IMR-90 (cell line): ENCODE results near the gene TALDO1. TPM values are rescaled to one million over a fixed set of nuclear protein-coding genes. Genes with fewer than 3 reads are reported as not detected.

Experiments used
- ATAC-seq: fragments of 200-7000 bp; cut with Tn5 transposase; 2 replicates; pipeline ENCODE4 v1.9.1; 2020; ENCODE audit warnings: low read depth, mild to moderate bottlenecking, moderate library complexity
- BruUV-seq: library from RNA; stranded (reverse); fragments of 400-500 nt; replicated peaks from 2 replicates; lab custom pipeline; 2021; lab: Mats Ljungman, UMichigan
- CTCF ChIA-PET: fragments of 300-600 bp; formaldehyde crosslinking; extraction: SDS; loops from one replicate; lab custom pipeline; 2021; ENCODE audit warnings: antibody characterized with exemption; lab: Yijun Ruan, JAX
- POLR2A ChIA-PET: fragments of 300-600 bp; sonication (Branson Sonifier 250); formaldehyde crosslinking; loops from one replicate; lab custom pipeline; 2022; ENCODE audit warnings: antibody characterized with exemption; ENCODE audit not compliant: unreplicated experiment; lab: Charles Lee
- DNase-seq: peaks from one replicate; pipeline ENCODE4 v3.0.0; 2013
- H2AFZ ChIP-seq: replicated peaks from 2 replicates; pipeline ENCODE3; 2013; ENCODE audit warnings: low read length, mild to moderate bottlenecking; ENCODE audit not compliant: poor library complexity
- H2AK5ac ChIP-seq: 2 replicates; pipeline ENCODE4 v1.6.1; 2013; ENCODE audit warnings: low read depth, low read length, inconsistent platforms
- H2AK9ac ChIP-seq: replicated peaks from 2 replicates; pipeline ENCODE3; 2013; ENCODE audit warnings: mild to moderate bottlenecking, low read depth, low read length, moderate library complexity; ENCODE audit not compliant: poor library complexity
- H2BK120ac ChIP-seq: 2 replicates; pipeline ENCODE4 v1.6.1; 2013; ENCODE audit warnings: low read depth, low read length, inconsistent platforms
- H2BK15ac ChIP-seq: 3 replicates; pipeline ENCODE4 v1.6.1; 2013; ENCODE audit warnings: low read depth, low read length, inconsistent platforms
- H2BK20ac ChIP-seq: 2 replicates; pipeline ENCODE4 v1.6.1; 2013; ENCODE audit warnings: low read depth, mild to moderate bottlenecking, inconsistent platforms, low read length, moderate library complexity
- H2BK5ac ChIP-seq: 2 replicates; pipeline ENCODE4 v1.6.1; 2013; ENCODE audit warnings: mild to moderate bottlenecking, low read depth, low read length, inconsistent platforms; ENCODE audit not compliant: poor library complexity, severe bottlenecking
- H3K14ac ChIP-seq: replicated peaks from 2 replicates; pipeline ENCODE4 v1.6.1; 2013; ENCODE audit warnings: low read depth, low read length, inconsistent platforms
- H3K18ac ChIP-seq: 2 replicates; pipeline ENCODE4 v1.6.1; 2013; ENCODE audit warnings: low read depth, low read length, control low read depth
- H3K23ac ChIP-seq: 2 replicates; pipeline ENCODE4 v1.6.1; 2013; ENCODE audit warnings: low read depth, low read length, inconsistent platforms
- H3K27ac ChIP-seq: 2 replicates; pipeline ENCODE4 v1.5.1; 2013; ENCODE audit warnings: mild to moderate bottlenecking, control low read depth, low read length; ENCODE audit not compliant: insufficient read depth
- H3K27me3 ChIP-seq: 2 replicates; pipeline ENCODE4 v1.6.1; 2013; ENCODE audit warnings: low read length; ENCODE audit not compliant: control insufficient read depth, insufficient read depth
- H3K36me3 ChIP-seq: 2 replicates; pipeline ENCODE4 v1.6.1; 2013; ENCODE audit warnings: low read length, mixed read lengths; ENCODE audit not compliant: control insufficient read depth, insufficient read depth
- H3K4ac ChIP-seq: 2 replicates; pipeline ENCODE4 v1.6.1; 2013; ENCODE audit warnings: low read depth, low read length, inconsistent platforms
- H3K4me1 ChIP-seq: 2 replicates; pipeline ENCODE4 v1.6.1; 2013; ENCODE audit warnings: low read length, mixed read lengths; ENCODE audit not compliant: control insufficient read depth, insufficient read depth
- H3K4me2 ChIP-seq: 2 replicates; pipeline ENCODE4 v1.6.1; 2013; ENCODE audit warnings: low read depth, mild to moderate bottlenecking, control low read depth, low read length, moderate library complexity
- H3K4me3 ChIP-seq: 2 replicates; pipeline ENCODE4 v1.5.1; 2013; ENCODE audit warnings: low read depth, mild to moderate bottlenecking, control low read depth, low read length, moderate library complexity; ENCODE audit not compliant: insufficient read depth
- H3K56ac ChIP-seq: 2 replicates; pipeline ENCODE4 v1.6.1; 2013; ENCODE audit warnings: low read length, inconsistent platforms; ENCODE audit not compliant: insufficient read depth; ENCODE audit errors: extremely low read depth
- H3K79me1 ChIP-seq, 2 experiments: 2 replicates each; pipeline ENCODE4 v1.6.1; 2013; ENCODE audit warnings: low read length in 2 of 2, inconsistent platforms in 1 of 2, low read depth in 1 of 2
- H3K9ac ChIP-seq: 2 replicates; pipeline ENCODE4 v1.6.1; 2013; ENCODE audit warnings: low read depth, low read length, control low read depth
- H3K9me1 ChIP-seq: 2 replicates; pipeline ENCODE4 v1.6.1; 2013; ENCODE audit warnings: low read length, inconsistent platforms; ENCODE audit not compliant: insufficient read depth
- H3K9me3 ChIP-seq: 2 replicates; pipeline ENCODE4 v1.6.1; 2013; ENCODE audit warnings: low read length; ENCODE audit not compliant: control insufficient read depth, insufficient read depth
- H4K20me1 ChIP-seq: 2 replicates; pipeline ENCODE4 v1.6.1; 2013; ENCODE audit warnings: low read length, inconsistent platforms; ENCODE audit not compliant: insufficient read depth
- H4K5ac ChIP-seq: 2 replicates; pipeline ENCODE4 v1.6.1; 2013; ENCODE audit warnings: mild to moderate bottlenecking, low read depth, low read length, control low read depth
- H4K8ac ChIP-seq, 2 experiments: 2 replicates each; pipeline ENCODE4 v1.6.1; 2013; ENCODE audit warnings: low read depth in 2 of 2, low read length in 2 of 2, control low read depth in 1 of 2, inconsistent platforms in 1 of 2
- H4K91ac ChIP-seq: 2 replicates; pipeline ENCODE4 v1.6.1; 2013; ENCODE audit warnings: low read depth, low read length, inconsistent platforms; ENCODE audit not compliant: insufficient read depth
- BHLHE40 ChIP-seq: fragments of 150-350 bp; IDR thresholded peaks from 2 replicates; pipeline ENCODE4 v1.6.1; 2016; ENCODE audit warnings: mild to moderate bottlenecking, low read depth, low read length
- CEBPB ChIP-seq: IDR thresholded peaks from 2 replicates; pipeline ENCODE4 v1.6.1; 2012; ENCODE audit warnings: low read depth, low read length, improper control_type of control experiment
- CHD1 ChIP-seq: IDR thresholded peaks from 2 replicates; pipeline ENCODE4 v1.6.1; 2012; ENCODE audit warnings: low read depth, low read length, improper control_type of control experiment
- CTCF ChIP-seq: conservative IDR thresholded peaks from 2 replicates; pipeline ENCODE4 v1.5.1; 2012; ENCODE audit warnings: mild to moderate bottlenecking, low read depth, low read length, improper control_type of control experiment
- ELK1 ChIP-seq: fragments of 150-350 bp; IDR thresholded peaks from 2 replicates; pipeline ENCODE4 v1.6.1; 2016; ENCODE audit warnings: low read depth, mild to moderate bottlenecking, low read length, moderate library complexity, borderline replicate concordance
- FOS ChIP-seq: fragments of 150-350 bp; IDR thresholded peaks from 2 replicates; pipeline ENCODE4 v1.6.1; 2016; ENCODE audit warnings: low read depth, low read length
- MAFK ChIP-seq: IDR thresholded peaks from 2 replicates; pipeline ENCODE4 v1.6.1; 2012; ENCODE audit warnings: low read depth, low read length, improper control_type of control experiment
- MXI1 ChIP-seq: IDR thresholded peaks from 2 replicates; pipeline ENCODE4 v1.6.1; 2012; ENCODE audit warnings: low read depth, mild to moderate bottlenecking, low read length, moderate library complexity, borderline replicate concordance
- POLR2A ChIP-seq: IDR thresholded peaks from 2 replicates; pipeline ENCODE4 v1.6.1; 2012; ENCODE audit warnings: mild to moderate bottlenecking, low read depth, low read length
- RAD21 ChIP-seq: IDR thresholded peaks from 2 replicates; pipeline ENCODE4 v1.6.1; 2012; ENCODE audit warnings: low read length, improper control_type of control experiment
- RCOR1 ChIP-seq: IDR thresholded peaks from 2 replicates; pipeline ENCODE4 v1.6.1; 2012; ENCODE audit warnings: mild to moderate bottlenecking, low read length, improper control_type of control experiment; ENCODE audit not compliant: insufficient replicate concordance
- RFX5 ChIP-seq: IDR thresholded peaks from 2 replicates; pipeline ENCODE4 v1.8.0; 2012; ENCODE audit warnings: low read depth, mild to moderate bottlenecking, low read length, moderate library complexity
- SMC3 ChIP-seq: fragments of 150-350 bp; IDR thresholded peaks from 2 replicates; pipeline ENCODE4 v1.6.1; 2016; ENCODE audit warnings: low read depth, mild to moderate bottlenecking, antibody characterized with exemption, low read length, moderate library complexity
- USF2 ChIP-seq: fragments of 150-350 bp; IDR thresholded peaks from 2 replicates; pipeline ENCODE4 v1.6.1; 2017; ENCODE audit warnings: mild to moderate bottlenecking, antibody characterized with exemption, low read length, low read depth
- WGBS, 2 experiments: methylation state at CpG; one replicate each; pipeline versions ENCODE4 v1.1.5 to v1.1.7; 2013; ENCODE audit warnings: missing lambda C conversion rate in 2 of 2; ENCODE audit not compliant: insufficient read length in 1 of 2; ENCODE audit errors: extremely low coverage in 2 of 2; 5-methylcytosine and 5-hydroxymethylcytosine counted together
- dilution Hi-C: fragments of 300-500 bp; cut with HindIII; formaldehyde crosslinking; loops from one replicate; pipeline ENCODE4 v1.14.3; 2018; ENCODE audit warnings: low sequenced_read_pairs; ENCODE audit not compliant: unreplicated experiment
- in situ Hi-C: fragments of 300-500 bp; cut with MboI; formaldehyde crosslinking; loops from 3 replicates; pipeline ENCODE4 v1.14.3; 2019; ENCODE audit warnings: low sequenced_read_pairs, inconsistent platforms, mixed read lengths
- intact Hi-C: fragments of 100-400 bp; cut with micrococcal nuclease; formaldehyde crosslinking; loops from 2 replicates; pipeline ENCODE4 v1.10.0; 2022
- polyA plus RNA-seq, 3 experiments: library from polyadenylated mRNA; depleted of rRNA; stranded (reverse); fragments of >200 nt; gene quantifications; 2 replicates each; pipeline ENCODE4 v1.2.3, GENCODE V29; 2012; ENCODE audit warnings: low replicate concordance in 1 of 3
- total RNA-seq: library from RNA; depleted of rRNA; stranded (reverse); fragments of >200 nt; gene quantifications from 2 replicates; pipeline ENCODE4 v1.2.3, GENCODE V29; 2012

The TALDO1 gene
- total and polyA plus RNA-seq, 2 of the 4 experiments (the other 2 are of a cell fraction) = 147 to 210 TPM

- DNase-seq = no peak
- Histone ChIP-seq H4K91ac (peak overlapping the region; percentile 28; the same call in 1 of the 2 replicates), H3K4me3 (peak overlapping the region; percentile 53), H3K36me3 (peaks cover 19% of the 10 kb centered on the region; the same call in 1 of the 2 replicates), H3K79me1 (peaks cover 8 to 58% of the 10 kb centered on the region in 2 experiments), H3K27me3 (no peaks in the 10 kb centered on the region), H3K14ac (peak overlapping the region; percentile 32; the same call in 1 of the 2 replicates), H2BK120ac (no peak overlapping the region), H3K9ac (no peak overlapping the region; the same call in 1 of the 2 replicates), H2AFZ (peak overlapping the region; percentile 72), H3K18ac (no peak overlapping the region), H3K56ac (no peak overlapping the region), H3K23ac (0 out of 2 replicates have a peak overlapping the region, but pooled peaks have one; percentile 46), H3K9me3 (no peaks in the 10 kb centered on the region), H2BK15ac (no peak overlapping the region), H4K20me1 (no peaks in the 10 kb centered on the region), H2AK5ac (peak overlapping the region; percentile 20; the same call in 1 of the 2 replicates), H2BK5ac (peak overlapping the region; percentile 34), H4K5ac (no peak overlapping the region), H2BK20ac (no peak overlapping the region), H3K4ac (peak overlapping the region; percentile 48), H3K4me2 (peak overlapping the region; percentile 72), H2AK9ac (peak overlapping the region; percentile 87), H3K4me1 (peaks cover 21% of the 10 kb centered on the region), H3K27ac (no peak overlapping the region), H3K9me1 (peaks cover 14% of the 10 kb centered on the region), H4K8ac (peak overlapping the region; percentile 28 to 72; a peak in 1 of 4 replicates)
- ChIA-PET CTCF (no interaction called here), POLR2A (interaction anchor here (0.6 kb wide), 1 partner anchor 400 kb away, joined by 4 read pairs; no protein-coding TSS in a partner anchor)
- in situ Hi-C loops = no loop called here
- intact Hi-C loops = no loop called here
- 86% methylated on average over 11 of the region's 27 CpGs; no CpG with 5 or more reads in 1 of the 2 experiments for WGBS, 2 experiments
- ATAC-seq = no peak
- BruUV-seq = no TSS peak
- dilution Hi-C loops = no loop called here
- TF ChIP-seq CHD1 (no peak), SMC3 (no peak), POLR2A (no peak), RAD21 (no peak), USF2 (no peak), RFX5 (no peak), ELK1 (no peak), CEBPB (no peak), FOS (no peak), CTCF (no peak), RCOR1 (no peak), MXI1 (no peak), BHLHE40 (no peak), MAFK (no peak)
Measured at GRCh38 chr11:704781-705645, 42.3 kb upstream of the TALDO1 start.
